DMS79 treated with DMSO at 0.1 percent for 48 hours (cell line): ENCODE measurements around the gene MTHFR.
"Not testable (repeated sequence)": the region's sequence is repeated elsewhere in the genome, so short reads cannot be mapped to it uniquely, and the experiment has no call there.

Experiments
- DNase-seq: peaks from one replicate; lab custom pipeline; 2025; lab: John Stamatoyannopoulos, UW

The MTHFR gene

DNA sequence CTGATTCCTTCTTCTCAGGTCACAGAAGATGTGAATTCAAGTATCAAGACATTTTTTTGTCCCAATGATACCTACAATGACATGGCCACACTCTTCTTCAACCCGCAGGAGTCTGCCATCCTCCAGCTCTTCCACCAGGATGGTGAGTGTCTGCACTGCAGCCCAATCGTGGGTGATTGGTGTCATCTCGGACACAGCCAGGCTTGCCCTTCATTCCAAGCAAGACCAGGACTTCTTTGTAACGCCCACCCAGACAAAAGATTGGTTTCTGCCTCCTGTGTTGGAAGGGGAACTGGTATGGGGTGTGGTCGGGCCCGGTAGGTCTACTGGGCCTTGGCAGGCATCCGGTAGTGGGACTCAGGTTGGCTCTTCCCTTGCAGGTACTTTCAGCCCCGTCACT, 27.7 kb upstream of the MTHFR start:
- DNase-seq: no peak

- no peak for DNase-seq
These were observed 26.4 kb upstream of the MTHFR start for GRCh38 chr1:11831945-11832725.

- DNase-seq: no peak
These were observed 22.7 kb upstream of the MTHFR start for GRCh38 chr1:11828511-11828910.

- DNase-seq: no peak
These were observed 21.2 kb upstream of the MTHFR start for GRCh38 chr1:11826946-11827345.

DNA sequence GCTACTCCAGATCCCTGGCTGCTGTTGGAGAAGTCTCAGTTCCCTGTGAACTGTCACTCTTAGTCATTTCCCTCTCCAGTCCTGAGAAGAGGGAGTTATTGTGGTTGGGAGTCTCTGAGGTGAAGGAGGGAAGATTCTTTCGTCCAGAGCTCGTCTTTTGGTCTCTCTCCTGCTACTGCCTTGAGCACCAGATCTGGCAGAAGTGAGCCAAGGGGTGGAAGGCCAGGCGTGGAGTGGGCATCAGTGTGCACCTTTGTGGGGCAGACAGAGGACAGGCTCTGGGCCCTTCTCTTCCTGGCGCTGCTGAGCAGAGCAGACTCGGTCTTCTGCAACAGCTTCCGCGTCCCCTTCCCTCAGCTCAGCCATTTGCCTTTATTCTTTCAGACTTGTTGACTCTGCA, 19.4 kb upstream of the MTHFR start:
- DNase-seq: no peak

DNA sequence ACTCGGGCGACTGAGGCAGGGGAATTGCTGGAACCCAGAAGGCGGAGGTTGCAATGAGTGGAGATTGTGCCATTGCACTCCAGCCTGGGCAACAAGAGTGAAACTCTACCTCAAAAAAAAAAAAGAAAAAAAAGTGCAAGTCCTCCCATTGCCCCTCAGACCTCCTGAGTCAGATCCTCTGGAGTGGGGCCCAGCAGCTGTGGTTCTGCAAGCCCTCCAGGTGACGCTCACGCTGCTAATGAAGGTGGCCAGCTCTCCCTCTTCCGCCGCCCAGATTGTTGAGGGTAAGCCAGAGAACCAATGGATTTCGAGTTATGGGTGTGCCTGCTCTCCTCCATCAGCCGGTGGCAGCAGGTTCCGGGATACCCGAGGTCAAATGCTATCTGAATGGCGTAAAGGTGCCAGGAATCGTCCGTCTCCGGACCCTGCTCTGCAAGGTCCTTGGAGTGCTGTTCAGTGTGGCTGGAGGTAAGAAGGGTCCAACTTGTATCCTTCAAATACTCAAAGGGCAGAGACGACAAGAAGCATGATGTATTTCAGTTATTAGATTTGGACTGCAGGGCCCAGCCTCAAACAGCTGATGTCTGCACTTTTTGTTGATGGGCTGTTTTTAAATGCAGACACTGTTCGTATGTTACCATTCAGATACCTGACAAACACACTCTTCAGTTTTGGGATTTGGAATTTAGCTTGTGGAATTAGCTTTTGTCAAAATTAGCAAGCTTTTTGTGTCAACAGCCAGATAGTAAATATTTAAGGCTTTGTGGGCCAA, 17.8 kb upstream of the MTHFR start:
- no peak for DNase-seq

GRCh38 chr1:11822091-11822490, 16.3 kb upstream of the MTHFR start:
- no peak for DNase-seq

DNA sequence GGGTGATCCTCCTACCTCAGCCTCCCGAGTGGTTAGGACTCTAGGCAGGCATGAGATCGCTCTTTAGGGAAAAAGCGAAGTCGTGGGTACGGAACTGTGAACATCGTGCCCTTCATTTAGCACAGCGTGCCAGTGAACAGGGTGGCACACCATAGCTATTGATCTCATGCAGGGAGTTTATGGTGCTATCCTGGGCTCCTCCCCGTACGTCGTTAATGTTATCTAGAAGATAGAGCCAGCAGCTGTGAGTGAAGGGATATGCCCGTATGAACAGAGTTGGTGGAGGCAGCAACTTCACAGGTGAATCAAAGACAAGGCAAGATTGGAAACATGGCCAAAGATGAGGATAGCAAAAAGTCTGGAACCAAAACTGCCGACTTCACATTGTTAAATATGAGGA, 11.4 kb upstream of the MTHFR start:
- no peak for DNase-seq

GRCh38 chr1:11813021-11813420, 7.3 kb upstream of the MTHFR start:
- DNase-seq: no peak

- DNase-seq: no peak
These were observed 1.4 kb upstream of the MTHFR start for GRCh38 chr1:11807133-11807532.

DNA sequence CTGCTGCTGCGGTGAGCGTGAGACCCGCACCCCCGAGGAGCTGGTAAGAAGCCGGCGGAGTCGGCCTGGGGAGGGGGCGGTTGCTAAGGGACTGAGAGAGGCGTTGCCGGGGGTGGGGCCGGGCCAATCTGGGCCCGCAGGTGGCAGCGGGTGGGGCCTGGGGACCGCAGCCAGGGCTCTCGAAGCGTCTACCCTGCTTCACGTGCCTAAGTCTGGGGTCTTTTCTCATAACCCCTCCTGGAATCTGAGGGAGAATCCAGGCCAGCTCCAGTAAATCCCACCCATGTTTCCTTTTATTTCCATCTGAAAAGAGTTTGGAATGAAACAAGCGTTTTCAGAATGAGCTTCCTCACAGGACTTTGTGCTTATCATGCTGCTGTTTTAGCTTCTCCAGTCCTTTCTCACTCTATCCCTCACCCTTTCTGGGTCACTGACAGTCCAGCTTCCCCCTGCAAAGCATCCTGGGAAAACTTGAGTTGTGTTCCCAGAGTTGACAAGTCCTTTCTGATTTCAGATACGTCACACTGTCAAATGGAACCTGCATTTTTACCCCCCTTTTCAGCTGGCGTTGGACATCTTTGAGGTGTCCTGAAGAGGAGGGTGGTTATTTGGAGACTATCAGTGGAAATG, 658 bp upstream of the MTHFR start:
- DNase-seq: peak; percentile 19

GRCh38 chr1:11804666-11805421, 920 bp downstream of the MTHFR start:
- peak; percentile 83 for DNase-seq

GRCh38 chr1:11803924-11804665, 1.7 kb downstream of the MTHFR start:
- not testable (repeated sequence) for DNase-seq

- peak; percentile 91 for DNase-seq
These were observed 2.5 kb downstream of the MTHFR start for GRCh38 chr1:11802973-11803885.

DNA sequence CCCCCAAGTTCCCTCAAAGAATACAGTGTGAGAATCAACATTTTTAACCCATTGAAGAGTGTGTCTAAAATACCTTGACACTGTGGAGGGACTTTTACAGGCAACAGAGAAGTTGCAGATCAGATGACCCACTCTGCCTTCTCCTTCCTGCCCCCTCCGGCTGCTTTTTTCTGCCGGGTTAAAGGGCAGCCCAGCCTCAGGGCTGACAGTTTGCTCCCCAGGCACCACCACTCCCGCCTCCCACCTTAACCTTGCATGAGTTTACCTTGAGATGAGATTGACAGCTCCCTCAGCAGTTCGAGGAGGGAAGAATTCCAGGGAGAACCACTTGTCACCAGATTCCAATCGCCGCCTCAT, 3.2 kb downstream of the MTHFR start:
- no peak for DNase-seq

DNA sequence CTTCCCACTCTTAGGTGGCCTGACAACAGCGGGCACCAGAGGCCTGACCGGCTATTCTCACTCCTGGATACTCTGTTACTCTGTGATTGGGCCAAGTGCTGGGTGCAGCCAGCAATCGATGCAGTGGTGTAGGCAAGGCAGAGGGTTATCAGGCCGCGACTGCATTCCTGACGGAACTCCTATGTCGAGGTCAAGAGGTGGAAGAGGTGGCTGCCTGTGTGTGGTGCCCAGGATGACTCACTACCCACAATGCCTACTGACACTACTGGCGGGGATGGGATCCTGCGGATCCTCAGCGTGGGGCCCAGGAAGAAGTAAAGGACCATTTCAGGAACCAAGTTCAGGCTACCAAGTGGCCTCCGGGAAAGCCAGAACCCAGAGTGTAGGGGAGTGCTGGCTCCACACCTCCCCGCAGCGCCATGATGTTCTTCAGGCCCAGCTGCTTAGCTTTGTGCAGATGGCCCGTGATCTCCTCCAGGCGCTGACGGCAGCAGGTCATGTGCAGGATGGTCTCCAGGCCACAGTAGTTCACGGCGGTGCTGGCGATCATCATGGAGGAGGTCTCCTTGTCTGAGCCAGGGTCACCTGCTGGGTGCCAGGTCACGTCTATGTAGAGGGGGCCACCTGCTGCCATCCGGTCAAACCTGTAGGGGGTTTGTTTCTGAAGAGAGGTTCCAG, 4.9 kb downstream of the MTHFR start:
- DNase-seq: no peak

- DNase-seq: no peak
These were observed 5.4 kb downstream of the MTHFR start for GRCh38 chr1:11800391-11800755.

DNA sequence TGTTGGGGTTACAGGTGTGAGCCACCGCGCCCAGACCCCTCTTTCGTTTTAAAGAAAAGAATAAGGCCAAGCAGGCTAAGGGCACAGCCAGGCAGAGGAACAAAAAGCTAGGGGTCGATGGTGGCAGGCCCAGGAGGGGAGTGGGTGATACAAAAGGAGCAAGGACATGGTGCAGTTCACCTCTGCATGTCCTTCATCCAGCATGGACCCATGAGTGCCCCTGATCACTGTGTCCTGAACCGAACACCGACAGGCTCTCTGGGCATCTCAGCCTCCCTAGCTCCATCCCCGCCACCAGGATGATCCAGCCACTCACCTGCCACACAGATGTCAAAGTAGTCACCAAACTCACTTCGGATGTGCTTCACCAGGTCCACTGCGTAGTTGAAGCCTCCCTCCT, 5.9 kb downstream of the MTHFR start:
- no peak for DNase-seq

DNA sequence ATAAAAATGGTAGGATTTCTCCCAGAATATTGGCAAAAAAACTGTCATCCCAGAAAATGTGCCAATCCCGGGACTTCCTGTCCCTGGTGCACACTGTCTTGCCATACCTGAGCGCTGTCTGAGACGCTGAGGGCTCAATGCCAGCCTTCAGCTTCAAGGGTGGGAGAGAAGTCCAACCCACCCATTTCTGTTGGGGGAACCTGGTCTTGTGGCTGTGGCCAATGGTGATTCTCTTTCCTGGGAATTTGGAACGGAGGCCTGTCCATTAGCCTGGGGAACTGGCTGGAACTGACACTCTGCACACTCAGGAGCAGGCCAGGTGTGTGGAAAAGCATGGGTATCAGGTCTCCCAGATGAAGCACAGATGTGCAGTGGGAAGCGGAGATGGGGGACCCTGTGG, 6.7 kb downstream of the MTHFR start:
- no peak for DNase-seq
